Measurements from ENCODE around the gene CAMTA1.

The CAMTA1 gene

GRCh38 chr1:7425229-7425628, 640.0 kb downstream of the CAMTA1 start:
- H3K27me3 ChIP-seq (ENCODE audit: insufficient read depth, low read length): no peaks in the 10 kb centered on the region
- no peak overlapping the region for H3K9ac ChIP-seq (ENCODE audit: low read depth, low read length)
- no peaks in the 10 kb centered on the region for H3K9me3 ChIP-seq (ENCODE audit: insufficient read depth, low read depth, low read length)
- H3K36me3 ChIP-seq (ENCODE audit: insufficient read depth, low read depth, low read length): no peaks in the 10 kb centered on the region
- no peak overlapping the region for H3K4me3 ChIP-seq (ENCODE audit: low read length)
- 0 out of 2 replicates have a peak, but pooled peaks cover 3% of the 10 kb centered on the region for H3K4me1 ChIP-seq (ENCODE audit: insufficient read depth, low read length)
- no peak overlapping the region for H3K27ac ChIP-seq (ENCODE audit: low read length)

- H3K9ac ChIP-seq (ENCODE audit: low read depth, low read length): no peak overlapping the region
- no peaks in the 10 kb centered on the region for H3K9me3 ChIP-seq (ENCODE audit: insufficient read depth, low read depth, low read length)
- H3K27me3 ChIP-seq (ENCODE audit: insufficient read depth, low read length): no peaks in the 10 kb centered on the region
- H3K36me3 ChIP-seq (ENCODE audit: insufficient read depth, low read depth, low read length): no peaks in the 10 kb centered on the region
- no peak overlapping the region for H3K4me3 ChIP-seq (ENCODE audit: low read length)
- H3K27ac ChIP-seq (ENCODE audit: low read length): no peak overlapping the region
- H3K4me1 ChIP-seq (ENCODE audit: insufficient read depth, low read length): 0 out of 2 replicates have a peak, but pooled peaks cover 3% of the 10 kb centered on the region
Observed at GRCh38 chr1:7425771-7426170, 640.5 kb downstream of the CAMTA1 start.

- H3K27me3 ChIP-seq (ENCODE audit: insufficient read depth, low read length): no peaks in the 10 kb centered on the region
- H3K4me1 ChIP-seq (ENCODE audit: insufficient read depth, low read length): 0 out of 2 replicates have a peak, but pooled peaks cover 3% of the 10 kb centered on the region
- no peaks in the 10 kb centered on the region for H3K9me3 ChIP-seq (ENCODE audit: insufficient read depth, low read depth, low read length)
- H3K27ac ChIP-seq (ENCODE audit: low read length): no peak overlapping the region
- no peak overlapping the region for H3K4me3 ChIP-seq (ENCODE audit: low read length)
- H3K36me3 ChIP-seq (ENCODE audit: insufficient read depth, low read depth, low read length): no peaks in the 10 kb centered on the region
- no peak overlapping the region for H3K9ac ChIP-seq (ENCODE audit: low read depth, low read length)
Observed at GRCh38 chr1:7426780-7427604, 641.7 kb downstream of the CAMTA1 start.

GRCh38 chr1:7427605-7428300, 642.5 kb downstream of the CAMTA1 start:
- H3K27ac ChIP-seq (ENCODE audit: low read length): no peak overlapping the region

GRCh38 chr1:7429290-7429689, 644.0 kb downstream of the CAMTA1 start:
- Histone ChIP-seq H3K27ac (ENCODE audit: low read length) (no peak overlapping the region), H3K4me3 (ENCODE audit: low read length) (no peak overlapping the region), H3K36me3 (ENCODE audit: insufficient read depth, low read depth, low read length) (no peaks in the 10 kb centered on the region), H3K4me1 (ENCODE audit: insufficient read depth, low read length) (no peaks in the 10 kb centered on the region), H3K27me3 (ENCODE audit: insufficient read depth, low read length) (no peaks in the 10 kb centered on the region), H3K9me3 (ENCODE audit: insufficient read depth, low read depth, low read length) (peaks cover 3% of the 10 kb centered on the region; the same call in 1 of the 2 replicates), H3K9ac (ENCODE audit: low read depth, low read length) (no peak overlapping the region)

More at GRCh38 chr1:7427605-7428300, 642.5 kb downstream of the CAMTA1 start:
- H3K4me1 ChIP-seq (ENCODE audit: insufficient read depth, low read length): 0 out of 2 replicates have a peak, but pooled peaks cover 3% of the 10 kb centered on the region
- no peak overlapping the region for H3K9ac ChIP-seq (ENCODE audit: low read depth, low read length)
- H3K27me3 ChIP-seq (ENCODE audit: insufficient read depth, low read length): no peaks in the 10 kb centered on the region
- H3K4me3 ChIP-seq (ENCODE audit: low read length): no peak overlapping the region
- H3K9me3 ChIP-seq (ENCODE audit: insufficient read depth, low read depth, low read length): no peaks in the 10 kb centered on the region
- H3K36me3 ChIP-seq (ENCODE audit: insufficient read depth, low read depth, low read length): no peaks in the 10 kb centered on the region

- no peak overlapping the region for H3K9ac ChIP-seq (ENCODE audit: low read depth, low read length)
- H3K9me3 ChIP-seq (ENCODE audit: insufficient read depth, low read depth, low read length): peaks cover 5% of the 10 kb centered on the region; the same call in 1 of the 2 replicates
- no peaks in the 10 kb centered on the region for H3K27me3 ChIP-seq (ENCODE audit: insufficient read depth, low read length)
- no peaks in the 10 kb centered on the region for H3K4me1 ChIP-seq (ENCODE audit: insufficient read depth, low read length)
- H3K36me3 ChIP-seq (ENCODE audit: insufficient read depth, low read depth, low read length): no peaks in the 10 kb centered on the region
- H3K27ac ChIP-seq (ENCODE audit: low read length): no peak overlapping the region
- no peak overlapping the region for H3K4me3 ChIP-seq (ENCODE audit: low read length)
Observed at GRCh38 chr1:7430047-7430608, 644.9 kb downstream of the CAMTA1 start.

- Histone ChIP-seq H3K36me3 (ENCODE audit: insufficient read depth, low read depth, low read length) (no peaks in the 10 kb centered on the region), H3K4me1 (ENCODE audit: insufficient read depth, low read length) (no peaks in the 10 kb centered on the region), H3K9ac (ENCODE audit: low read depth, low read length) (no peak overlapping the region)
Observed at GRCh38 chr1:7430691-7431090, 645.4 kb downstream of the CAMTA1 start.

GRCh38 chr1:7432102-7432899, 647.0 kb downstream of the CAMTA1 start:
- H3K27ac ChIP-seq (ENCODE audit: low read length): no peak overlapping the region
- no peaks in the 10 kb centered on the region for H3K4me1 ChIP-seq (ENCODE audit: insufficient read depth, low read length)
- H3K9me3 ChIP-seq (ENCODE audit: insufficient read depth, low read depth, low read length): peaks cover 5% of the 10 kb centered on the region; the same call in 1 of the 2 replicates
- no peak overlapping the region for H3K9ac ChIP-seq (ENCODE audit: low read depth, low read length)
- H3K27me3 ChIP-seq (ENCODE audit: insufficient read depth, low read length): no peaks in the 10 kb centered on the region
- no peak overlapping the region for H3K4me3 ChIP-seq (ENCODE audit: low read length)
- H3K36me3 ChIP-seq (ENCODE audit: insufficient read depth, low read depth, low read length): no peaks in the 10 kb centered on the region

More at GRCh38 chr1:7430691-7431090, 645.4 kb downstream of the CAMTA1 start:
- no peaks in the 10 kb centered on the region for H3K27me3 ChIP-seq (ENCODE audit: insufficient read depth, low read length)
- no peak overlapping the region for H3K27ac ChIP-seq (ENCODE audit: low read length)
- H3K4me3 ChIP-seq (ENCODE audit: low read length): no peak overlapping the region
- H3K9me3 ChIP-seq (ENCODE audit: insufficient read depth, low read depth, low read length): peaks cover 5% of the 10 kb centered on the region; the same call in 1 of the 2 replicates

GRCh38 chr1:7432900-7433380, 647.7 kb downstream of the CAMTA1 start:
- no peak overlapping the region for H3K4me3 ChIP-seq (ENCODE audit: low read length)
- no peaks in the 10 kb centered on the region for H3K36me3 ChIP-seq (ENCODE audit: insufficient read depth, low read depth, low read length)
- no peak overlapping the region for H3K9ac ChIP-seq (ENCODE audit: low read depth, low read length)
- H3K27ac ChIP-seq (ENCODE audit: low read length): no peak overlapping the region
- peaks cover 5% of the 10 kb centered on the region; the same call in 1 of the 2 replicates for H3K9me3 ChIP-seq (ENCODE audit: insufficient read depth, low read depth, low read length)
- H3K27me3 ChIP-seq (ENCODE audit: insufficient read depth, low read length): no peaks in the 10 kb centered on the region
- H3K4me1 ChIP-seq (ENCODE audit: insufficient read depth, low read length): no peaks in the 10 kb centered on the region

GRCh38 chr1:7434566-7434965, 649.3 kb downstream of the CAMTA1 start:
- Histone ChIP-seq H3K27ac (ENCODE audit: low read length) (no peak overlapping the region), H3K9me3 (ENCODE audit: insufficient read depth, low read depth, low read length) (peaks cover 5% of the 10 kb centered on the region; the same call in 1 of the 2 replicates), H3K36me3 (ENCODE audit: insufficient read depth, low read depth, low read length) (no peaks in the 10 kb centered on the region), H3K4me1 (ENCODE audit: insufficient read depth, low read length) (no peaks in the 10 kb centered on the region), H3K4me3 (ENCODE audit: low read length) (no peak overlapping the region), H3K27me3 (ENCODE audit: insufficient read depth, low read length) (no peaks in the 10 kb centered on the region), H3K9ac (ENCODE audit: low read depth, low read length) (no peak overlapping the region)
